ENCODE measurements around the gene NMNAT2.

DNA sequence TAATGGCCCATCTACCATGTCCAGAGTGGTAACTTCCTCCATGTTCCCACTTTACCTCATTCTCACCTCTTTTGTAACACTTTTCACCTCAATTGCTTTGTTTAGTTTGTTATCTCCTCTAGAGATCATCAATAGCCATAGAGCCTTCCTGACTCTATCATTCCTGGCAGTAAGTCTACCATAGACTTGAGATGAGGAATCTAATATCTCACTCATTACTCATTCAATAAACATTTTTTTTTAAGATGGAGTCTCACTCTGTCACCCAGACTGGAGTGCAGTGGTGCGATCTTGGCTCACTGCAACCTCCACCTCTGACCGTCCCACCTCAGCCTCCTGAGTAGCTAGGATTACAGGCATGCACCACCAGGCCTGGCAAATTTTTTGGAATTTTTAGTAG, 7.1 kb downstream of the NMNAT2 start:
- TF ChIP-seq CTCF (IDR thresholded peaks at IDR 0.05) (no peak), EP300 (IDR thresholded peaks at IDR 0.05) (no peak), POLR2A (IDR thresholded peaks at IDR 0.05) (no peak)
